PC-9 (cell line): ENCODE data around the gene MAST4. TPM values are rescaled to one million over a fixed set of nuclear protein-coding genes. Genes with fewer than 3 reads are reported as not detected.

ENCODE experiments used
- BruUV-seq: library from RNA; stranded (reverse); fragments of 400-500 nt; replicated peaks from 2 replicates; lab custom pipeline; 2021; lab: Mats Ljungman, UMichigan
- CTCF ChIA-PET: fragments of 300-600 bp; sonication (Branson Sonifier 250); formaldehyde crosslinking; loops from one replicate; lab custom pipeline; 2022; ENCODE audit warnings: antibody characterized with exemption; lab: Charles Lee
- POLR2A ChIA-PET: fragments of 300-600 bp; sonication (Branson Sonifier 250); formaldehyde crosslinking; loops from one replicate; lab custom pipeline; 2022; ENCODE audit warnings: antibody characterized with exemption; ENCODE audit not compliant: unreplicated experiment; lab: Charles Lee
- DNase-seq, 2 experiments: peaks; one replicate each; pipeline versions ENCODE4 v3.0.0 to v3.0.0-alpha.2; 2015 to 2022; ENCODE audit warnings: mixed read lengths in 1 of 2
- H2AFZ ChIP-seq: fragments of 200-600 bp; sonication (generic); 2 replicates; pipeline ENCODE4 v1.8.1; 2017; ENCODE audit warnings: antibody characterized with exemption
- H3F3A ChIP-seq: fragments of 200-600 bp; sonication (generic); 2 replicates; pipeline ENCODE4 v1.8.1; 2017; ENCODE audit warnings: antibody characterized with exemption, mild to moderate bottlenecking, low read depth; ENCODE audit not compliant: insufficient read depth
- H3K27ac ChIP-seq: fragments of 200-600 bp; sonication (generic); 2 replicates; pipeline ENCODE4 v1.6.1; 2016; ENCODE audit warnings: mixed run types
- H3K27me3 ChIP-seq: fragments of 200-600 bp; sonication (generic); 2 replicates; pipeline ENCODE4 v1.6.1; 2016; ENCODE audit warnings: low read depth, mixed run types; ENCODE audit not compliant: insufficient read depth
- H3K36me3 ChIP-seq: fragments of 200-600 bp; sonication (generic); 2 replicates; pipeline ENCODE4 v1.6.1; 2016; ENCODE audit warnings: low read depth, mixed run types
- H3K4me1 ChIP-seq: fragments of 200-600 bp; sonication (generic); replicated peaks from 2 replicates; pipeline ENCODE4 v1.6.1; 2016; ENCODE audit warnings: mixed run types; ENCODE audit not compliant: insufficient read depth
- H3K4me2 ChIP-seq: fragments of 200-600 bp; sonication (generic); 2 replicates; pipeline ENCODE4 v1.6.1; 2017; ENCODE audit warnings: mixed run types
- H3K4me3 ChIP-seq: fragments of 200-600 bp; sonication (generic); 2 replicates; pipeline ENCODE4 v1.6.1; 2016; ENCODE audit warnings: mixed run types
- H3K79me2 ChIP-seq: fragments of 200-600 bp; sonication (generic); 2 replicates; pipeline ENCODE4 v1.6.1; 2017; ENCODE audit warnings: low read depth, mixed run types
- H3K9me2 ChIP-seq: fragments of 200-600 bp; sonication (generic); 2 replicates; pipeline ENCODE4 v1.8.1; 2017; ENCODE audit warnings: mild to moderate bottlenecking; ENCODE audit not compliant: insufficient read depth
- H3K9me3 ChIP-seq: fragments of 200-600 bp; sonication (generic); 2 replicates; pipeline ENCODE4 v1.8.1; 2016; ENCODE audit warnings: low read depth; ENCODE audit not compliant: insufficient read depth
- H4K20me1 ChIP-seq: fragments of 200-600 bp; sonication (generic); 2 replicates; pipeline ENCODE4 v1.8.1; 2017; ENCODE audit not compliant: insufficient read depth
- EZH2 ChIP-seq: fragments of 200-600 bp; sonication (generic); IDR thresholded peaks from 2 replicates; pipeline ENCODE4 v1.8.0; 2017; ENCODE audit warnings: antibody characterized with exemption, low read depth
- intact Hi-C: fragments of 100-400 bp; cut with micrococcal nuclease; formaldehyde crosslinking; loops from one replicate; pipeline ENCODE4 v1.10.0; 2022; ENCODE audit not compliant: unreplicated experiment
- total RNA-seq: library from RNA; stranded (reverse); gene quantifications from 2 replicates; pipeline ENCODE4 v1.2.3, GENCODE V29; 2021
- TF ChIP-seq, protein P1 (sequence below): fragments of 200-600 bp; sonication (generic); conservative IDR thresholded peaks from 2 replicates; pipeline ENCODE4 v1.6.1; 2017; ENCODE audit warnings: mixed run types, antibody characterized with exemption, mild to moderate bottlenecking, moderate library complexity

Gene MAST4
- total RNA-seq, 1 experiment from 2014 or later: 19.3 TPM

DNA sequence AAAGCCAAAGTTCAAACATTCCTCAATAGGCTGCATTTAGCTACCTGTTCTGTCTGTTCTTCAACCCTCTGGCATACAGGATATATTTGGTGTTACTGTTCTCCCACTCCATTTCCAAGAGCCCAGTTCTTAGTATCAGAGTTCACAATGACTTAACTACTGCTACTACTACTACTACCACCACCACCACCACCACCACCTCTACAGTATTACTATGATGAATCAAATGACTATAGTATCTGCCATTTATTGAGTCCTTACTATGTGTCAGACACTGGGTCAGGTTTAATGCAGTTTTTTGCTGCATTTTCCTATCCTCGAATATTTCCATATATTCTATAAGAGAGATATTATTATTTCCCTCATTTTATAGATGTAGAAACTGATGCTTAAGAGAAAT, 601.3 kb downstream of the MAST4 start:
- H3K36me3 ChIP-seq: no peaks in the 10 kb centered on the region
- H3K4me1 ChIP-seq: peaks cover 19% of the 10 kb centered on the region
- TF ChIP-seq, protein P1, sequence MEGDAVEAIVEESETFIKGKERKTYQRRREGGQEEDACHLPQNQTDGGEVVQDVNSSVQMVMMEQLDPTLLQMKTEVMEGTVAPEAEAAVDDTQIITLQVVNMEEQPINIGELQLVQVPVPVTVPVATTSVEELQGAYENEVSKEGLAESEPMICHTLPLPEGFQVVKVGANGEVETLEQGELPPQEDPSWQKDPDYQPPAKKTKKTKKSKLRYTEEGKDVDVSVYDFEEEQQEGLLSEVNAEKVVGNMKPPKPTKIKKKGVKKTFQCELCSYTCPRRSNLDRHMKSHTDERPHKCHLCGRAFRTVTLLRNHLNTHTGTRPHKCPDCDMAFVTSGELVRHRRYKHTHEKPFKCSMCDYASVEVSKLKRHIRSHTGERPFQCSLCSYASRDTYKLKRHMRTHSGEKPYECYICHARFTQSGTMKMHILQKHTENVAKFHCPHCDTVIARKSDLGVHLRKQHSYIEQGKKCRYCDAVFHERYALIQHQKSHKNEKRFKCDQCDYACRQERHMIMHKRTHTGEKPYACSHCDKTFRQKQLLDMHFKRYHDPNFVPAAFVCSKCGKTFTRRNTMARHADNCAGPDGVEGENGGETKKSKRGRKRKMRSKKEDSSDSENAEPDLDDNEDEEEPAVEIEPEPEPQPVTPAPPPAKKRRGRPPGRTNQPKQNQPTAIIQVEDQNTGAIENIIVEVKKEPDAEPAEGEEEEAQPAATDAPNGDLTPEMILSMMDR: no peak
- TF ChIP-seq EZH2: no peak
- H4K20me1 ChIP-seq: no peaks in the 10 kb centered on the region
- CTCF ChIA-PET: no interaction called here
- H3K9me2 ChIP-seq: no peaks in the 10 kb centered on the region
- no peaks in the 10 kb centered on the region for H3F3A ChIP-seq
- H3K79me2 ChIP-seq: no peaks in the 10 kb centered on the region
- H3K27ac ChIP-seq: no peak overlapping the region
- POLR2A ChIA-PET: no interaction called here
- 0 out of 2 replicates have a peak overlapping the region, but pooled peaks have one; percentile 13 for H3K4me2 ChIP-seq
- no TSS peak for BruUV-seq
- no peak overlapping the region for H3K4me3 ChIP-seq
- H2AFZ ChIP-seq: no peak overlapping the region
- intact Hi-C loops: no loop called here
- H3K9me3 ChIP-seq: no peaks in the 10 kb centered on the region; the same call in 1 of the 2 replicates
- peak in 1 of 2 experiments; percentile 39 for DNase-seq
- H3K27me3 ChIP-seq: no peaks in the 10 kb centered on the region

DNA sequence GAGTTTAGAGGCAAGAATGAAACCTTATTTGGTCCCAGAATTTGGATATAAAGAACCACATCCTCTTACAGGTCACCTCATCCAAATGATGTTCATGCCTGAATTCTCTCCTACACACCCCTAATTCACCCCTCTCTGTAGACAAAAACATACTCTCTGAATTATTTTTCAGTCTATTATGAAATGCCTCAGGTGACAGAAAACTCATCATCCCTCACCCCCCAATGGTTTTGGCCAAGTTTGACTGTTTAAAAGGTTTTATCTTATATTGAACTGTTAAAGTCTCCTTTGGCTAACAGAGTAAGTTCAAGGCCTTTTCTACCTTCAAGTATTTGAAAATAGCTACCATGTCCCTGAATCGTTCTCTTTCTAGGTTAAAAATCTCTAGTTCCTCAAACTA, 602.7 kb downstream of the MAST4 start:
- TF ChIP-seq, protein P1: no peak
- TF ChIP-seq EZH2: no peak
- Histone ChIP-seq H3K9me2 (no peaks in the 10 kb centered on the region), H3K4me3 (no peak overlapping the region), H3K4me2 (no peak overlapping the region), H3K79me2 (no peaks in the 10 kb centered on the region), H3K9me3 (no peaks in the 10 kb centered on the region; the same call in 1 of the 2 replicates), H4K20me1 (no peaks in the 10 kb centered on the region), H3K4me1 (peaks cover 16% of the 10 kb centered on the region), H3K27me3 (no peaks in the 10 kb centered on the region), H2AFZ (no peak overlapping the region), H3F3A (no peaks in the 10 kb centered on the region), H3K27ac (no peak overlapping the region), H3K36me3 (no peaks in the 10 kb centered on the region)
- BruUV-seq: no TSS peak
- CTCF ChIA-PET: no interaction called here
- intact Hi-C loops: no loop called here
- POLR2A ChIA-PET: no interaction called here
- no peak for DNase-seq

DNA sequence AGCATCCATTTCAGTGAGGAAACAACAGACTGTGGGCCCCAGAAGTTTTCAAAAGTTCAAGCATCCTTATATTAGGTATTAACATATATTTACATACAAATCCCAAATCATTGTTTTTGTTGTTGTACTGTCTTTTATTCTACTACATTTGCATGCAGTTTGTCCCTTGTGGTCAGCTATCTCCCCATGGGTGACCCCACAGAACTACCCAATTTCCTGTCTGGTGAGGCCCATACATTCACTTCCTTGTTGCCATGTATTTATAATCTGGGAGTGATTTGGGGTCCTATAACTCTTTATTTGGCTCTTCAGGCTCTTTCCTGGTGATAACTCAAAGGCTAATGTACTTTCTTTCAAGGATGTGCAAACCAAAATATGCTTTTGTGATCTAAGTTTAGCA, 603.7 kb downstream of the MAST4 start:
- CTCF ChIA-PET: no interaction called here

More for the DNA sequence above, 603.7 kb downstream of the MAST4 start:
- no peak overlapping the region for H3K27ac ChIP-seq
- H3F3A ChIP-seq: no peaks in the 10 kb centered on the region
- DNase-seq: no peak
- H4K20me1 ChIP-seq: no peaks in the 10 kb centered on the region
- no peaks in the 10 kb centered on the region; the same call in 1 of the 2 replicates for H3K9me3 ChIP-seq
- POLR2A ChIA-PET: no interaction called here
- no peaks in the 10 kb centered on the region for H3K9me2 ChIP-seq
- no peaks in the 10 kb centered on the region for H3K27me3 ChIP-seq
- H2AFZ ChIP-seq: no peak overlapping the region
- no peaks in the 10 kb centered on the region for H3K36me3 ChIP-seq
- H3K4me1 ChIP-seq: peaks cover 14% of the 10 kb centered on the region; the same call in 1 of the 2 replicates
- no peak overlapping the region for H3K4me2 ChIP-seq
- no TSS peak for BruUV-seq
- H3K4me3 ChIP-seq: no peak overlapping the region
- no peaks in the 10 kb centered on the region for H3K79me2 ChIP-seq
- no peak for TF ChIP-seq EZH2
- TF ChIP-seq, protein P1: no peak
- intact Hi-C loops: no loop called here
